Lower leg skin (tissue), 4 donors: ENCODE measurements around the gene KDM4B. TPM values are rescaled to one million over a fixed set of nuclear protein-coding genes. Genes with fewer than 3 reads are reported as not detected.

Experiments
- DNase-seq, 2 donors: peaks; one replicate each; pipeline ENCODE4 v3.0.0-alpha.2; 2019; ENCODE audit warnings: low spot score in 2 of 2
- H3K4me3 ChIP-seq: fragments of 200-600 bp; sonication (generic); 2 replicates; pipeline ENCODE4 v1.5.1; 2017; ENCODE audit warnings: mild to moderate bottlenecking, low read depth; ENCODE audit not compliant: poor library complexity, severe bottlenecking
- CTCF ChIP-seq, 3 donors: fragments of 450-650 bp; IDR thresholded peaks; one replicate each; pipeline ENCODE4 v1.5.1; 2016; ENCODE audit warnings: antibody characterized with exemption in 3 of 3, mild to moderate bottlenecking in 3 of 3, moderate library complexity in 2 of 3
- POLR2A ChIP-seq, 2 donors: fragments of 450-650 bp; IDR thresholded peaks; one replicate each; pipeline ENCODE4 v1.6.1; 2016 to 2017; ENCODE audit warnings: antibody characterized with exemption in 2 of 2, mild to moderate bottlenecking in 1 of 2, moderate library complexity in 1 of 2
- WGBS, 2 donors: methylation state at CpG; one replicate each; pipeline ENCODE4 v1.1.5; 2018; 5-methylcytosine and 5-hydroxymethylcytosine counted together
- intact Hi-C: fragments of 100-400 bp; cut with DNase I; formaldehyde crosslinking; loops from one replicate; pipeline ENCODE4 v1.15.0; 2023; ENCODE audit warnings: low total_unique reads
- total RNA-seq, 4 donors: library from RNA; depleted of rRNA; stranded (reverse); fragments of >200 nt; gene quantifications; one replicate each; pipeline ENCODE4 v1.1.0, GENCODE V29; 2016

KDM4B gene
- total RNA-seq, 4 donors from 2014 or later, result 40.1 to 71.4 (median 51.3) TPM

GRCh38 chr19:5110546-5110945 is 141.6 kb downstream of the KDM4B start:
- no peak for DNase-seq
- WGBS, 2 donors, result 93 to 95% methylated on average over 24 to 25 of the region's 27 CpGs
- TF ChIP-seq CTCF (IDR thresholded peaks at IDR 0.05) (no peak), POLR2A (IDR thresholded peaks at IDR 0.05) (no peak)
- no peak overlapping the region for H3K4me3 ChIP-seq
- intact Hi-C loops, result no loop called here

GRCh38 chr19:5111051-5111450 is 142.1 kb downstream of the KDM4B start:
- WGBS, 2 donors, result 92 to 96% methylated on average over 21 of the region's 21 CpGs
- no peak overlapping the region for H3K4me3 ChIP-seq
- no peak for DNase-seq
- TF ChIP-seq CTCF (IDR thresholded peaks at IDR 0.05) (no peak), POLR2A (IDR thresholded peaks at IDR 0.05) (no peak)
- intact Hi-C loops, result no loop called here

- no peak for TF ChIP-seq CTCF (IDR thresholded peaks at IDR 0.05)
- TF ChIP-seq POLR2A (IDR thresholded peaks at IDR 0.05), result no peak
These were observed 143.3 kb downstream of the KDM4B start for GRCh38 chr19:5112175-5112574.

GRCh38 chr19:5112681-5113575 is 144.0 kb downstream of the KDM4B start:
- intact Hi-C loops, result no loop called here
- no peak for DNase-seq
- WGBS, 2 donors, result 79 to 84% methylated on average over 26 to 27 of the region's 27 CpGs
- TF ChIP-seq CTCF (IDR thresholded peaks at IDR 0.05) (no peak), POLR2A (IDR thresholded peaks at IDR 0.05) (no peak)
- no peak overlapping the region for H3K4me3 ChIP-seq

More at GRCh38 chr19:5112175-5112574, 143.3 kb downstream of the KDM4B start:
- intact Hi-C loops, result no loop called here
- H3K4me3 ChIP-seq, result no peak overlapping the region
- no peak for DNase-seq
- whole genome bisulfite sequencing, 2 donors, result 92 to 96% methylated on average over 6 of the region's 6 CpGs

- TF ChIP-seq POLR2A (IDR thresholded peaks at IDR 0.05) (no peak), CTCF (IDR thresholded peaks at IDR 0.05) (no peak)
- no peak overlapping the region for H3K4me3 ChIP-seq
- intact Hi-C loops, result no loop called here
- 81 to 87% methylated on average over 39 to 43 of the region's 43 CpGs for WGBS, 2 donors
- DNase-seq, result no peak
These were observed 145.0 kb downstream of the KDM4B start for GRCh38 chr19:5113633-5114586.
